NB4 (cell line): ENCODE data around the gene KCNJ5.

Source experiments
- DNase-seq: peaks from one replicate; pipeline ENCODE4 v3.0.0; 2010; ENCODE audit warnings: low read depth
- H3K4me3 ChIP-seq: one replicate; pipeline ENCODE4 v1.5.1; 2011; ENCODE audit warnings: mild to moderate bottlenecking, low read depth, low read length, moderate library complexity
- MYC ChIP-seq: IDR thresholded peaks from 2 replicates; pipeline ENCODE4 v1.6.1; 2011; ENCODE audit warnings: low read depth, low read length
- POLR2A ChIP-seq: IDR thresholded peaks from 2 replicates; pipeline ENCODE4 v1.6.1; 2011; ENCODE audit warnings: mild to moderate bottlenecking; ENCODE audit not compliant: insufficient read length; ENCODE audit errors: extremely low read depth
- TF ChIP-seq, protein P1 (sequence below): IDR thresholded peaks from one replicate; pipeline ENCODE4 v1.5.1; 2012; ENCODE audit warnings: low read depth, low read length
- TF ChIP-seq, protein P2 (sequence below): IDR thresholded peaks from 2 replicates; pipeline ENCODE4 v1.6.1; 2011; ENCODE audit warnings: low read depth, low read length

KCNJ5 gene

DNA sequence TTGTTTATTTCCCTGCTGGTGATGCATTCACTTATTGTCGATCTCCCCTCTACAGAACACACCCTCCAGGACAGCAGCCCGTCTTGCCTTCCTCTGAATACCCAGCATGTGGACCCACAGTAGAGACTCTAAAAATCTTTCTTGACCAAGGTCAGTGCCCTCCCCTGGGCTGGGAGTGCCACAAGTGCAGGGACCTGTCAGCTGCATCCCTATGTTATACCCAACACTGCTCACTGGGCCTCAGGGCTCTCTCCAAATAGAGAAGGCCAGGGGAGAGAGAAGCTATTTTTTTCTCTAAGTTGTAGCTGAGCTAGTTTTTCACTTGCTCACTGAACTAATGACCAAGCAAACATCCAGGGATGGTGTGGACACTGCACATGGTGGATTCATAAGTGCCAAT lies 33.8 kb upstream of the KCNJ5 start:
- H3K4me3 ChIP-seq, result no peak overlapping the region
- TF ChIP-seq MYC (no peak), POLR2A (no peak)
- TF ChIP-seq, protein P1, sequence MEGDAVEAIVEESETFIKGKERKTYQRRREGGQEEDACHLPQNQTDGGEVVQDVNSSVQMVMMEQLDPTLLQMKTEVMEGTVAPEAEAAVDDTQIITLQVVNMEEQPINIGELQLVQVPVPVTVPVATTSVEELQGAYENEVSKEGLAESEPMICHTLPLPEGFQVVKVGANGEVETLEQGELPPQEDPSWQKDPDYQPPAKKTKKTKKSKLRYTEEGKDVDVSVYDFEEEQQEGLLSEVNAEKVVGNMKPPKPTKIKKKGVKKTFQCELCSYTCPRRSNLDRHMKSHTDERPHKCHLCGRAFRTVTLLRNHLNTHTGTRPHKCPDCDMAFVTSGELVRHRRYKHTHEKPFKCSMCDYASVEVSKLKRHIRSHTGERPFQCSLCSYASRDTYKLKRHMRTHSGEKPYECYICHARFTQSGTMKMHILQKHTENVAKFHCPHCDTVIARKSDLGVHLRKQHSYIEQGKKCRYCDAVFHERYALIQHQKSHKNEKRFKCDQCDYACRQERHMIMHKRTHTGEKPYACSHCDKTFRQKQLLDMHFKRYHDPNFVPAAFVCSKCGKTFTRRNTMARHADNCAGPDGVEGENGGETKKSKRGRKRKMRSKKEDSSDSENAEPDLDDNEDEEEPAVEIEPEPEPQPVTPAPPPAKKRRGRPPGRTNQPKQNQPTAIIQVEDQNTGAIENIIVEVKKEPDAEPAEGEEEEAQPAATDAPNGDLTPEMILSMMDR, result no peak
- TF ChIP-seq, protein P2, sequence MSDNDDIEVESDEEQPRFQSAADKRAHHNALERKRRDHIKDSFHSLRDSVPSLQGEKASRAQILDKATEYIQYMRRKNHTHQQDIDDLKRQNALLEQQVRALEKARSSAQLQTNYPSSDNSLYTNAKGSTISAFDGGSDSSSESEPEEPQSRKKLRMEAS, result no peak
- DNase-seq, result no peak

DNA sequence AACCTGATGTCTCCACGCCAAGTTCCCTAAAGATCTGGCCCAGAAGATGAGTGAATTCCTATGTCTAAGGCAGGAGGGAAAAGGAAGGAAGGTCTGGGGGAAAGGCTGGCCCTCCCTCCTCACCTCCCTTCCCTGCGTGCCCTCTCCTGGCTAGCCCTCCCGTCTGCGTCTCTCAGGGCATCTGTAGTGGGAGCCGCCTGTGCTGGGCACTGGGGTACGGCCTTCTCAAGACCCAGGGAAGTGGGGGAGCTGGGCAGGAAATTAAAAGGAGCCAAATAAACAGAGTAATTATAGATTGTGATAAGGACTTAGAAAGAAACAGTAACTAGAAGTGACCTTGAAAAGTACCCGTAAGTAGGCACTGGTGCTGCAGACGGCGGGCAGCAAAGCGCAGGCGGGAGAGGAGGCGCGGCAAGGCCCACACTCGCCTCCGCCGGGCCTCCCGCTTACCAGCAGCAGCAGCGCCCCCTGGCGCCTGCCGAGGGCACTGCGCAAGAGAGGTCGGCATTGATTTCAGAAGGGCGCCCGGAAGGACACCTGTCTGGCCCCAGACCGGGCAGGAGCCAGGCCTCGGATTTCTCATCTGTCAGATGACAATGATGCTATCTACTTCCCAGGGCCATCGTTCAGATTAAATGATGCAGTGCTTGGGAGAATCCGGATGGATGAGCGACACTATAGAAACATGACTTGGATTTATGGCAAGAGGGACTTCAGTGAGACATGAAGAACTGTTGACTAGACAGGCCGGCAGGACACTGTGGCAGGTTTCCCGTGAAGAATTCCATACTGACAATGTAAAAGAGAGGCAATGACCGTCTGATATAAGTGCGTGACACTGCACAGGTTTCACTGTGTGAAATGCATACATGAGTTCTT lies 31.4 kb upstream of the KCNJ5 start:
- peak; percentile 58 for DNase-seq
- TF ChIP-seq, protein P1, result peak; percentile 76
- TF ChIP-seq POLR2A, result no peak
- H3K4me3 ChIP-seq, result no peak overlapping the region

DNA sequence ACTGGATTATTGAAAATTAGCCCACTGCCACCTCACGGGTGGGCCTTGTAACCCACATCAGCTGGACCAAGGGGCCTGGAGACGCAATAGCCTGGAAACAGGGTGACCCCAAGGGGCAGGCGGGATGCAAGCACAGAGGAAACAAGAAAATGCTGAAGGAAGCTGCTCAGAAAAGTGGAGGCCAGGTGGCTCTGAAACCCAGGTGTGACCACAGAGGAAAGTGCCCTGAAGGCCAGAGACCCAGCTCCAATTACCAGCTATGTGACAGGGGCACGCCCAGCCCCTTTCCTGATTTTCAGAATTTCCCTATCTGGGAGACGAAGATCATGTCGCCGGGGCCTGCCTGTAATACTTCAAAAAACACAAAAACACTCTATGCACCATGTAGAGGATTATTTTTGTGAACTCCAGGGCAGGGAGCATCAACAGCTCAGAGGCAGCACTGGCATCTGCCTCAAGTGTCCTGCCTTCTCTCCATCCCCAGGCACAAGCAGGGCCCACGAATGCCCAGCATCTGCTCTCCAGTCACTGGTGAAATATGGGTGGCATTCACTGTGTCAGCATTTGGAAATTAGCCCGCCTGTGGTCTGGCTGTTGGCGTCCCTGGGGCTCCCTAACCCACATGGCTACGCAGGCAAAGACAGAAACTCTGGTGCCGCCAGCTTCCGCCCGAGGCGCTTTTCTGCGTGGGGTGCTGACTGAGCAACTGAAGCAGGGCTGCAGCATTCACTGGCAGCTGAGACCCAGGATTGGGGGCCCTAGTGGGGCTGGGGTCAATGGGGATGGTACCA lies 30.4 kb upstream of the KCNJ5 start:
- H3K4me3 ChIP-seq, result no peak overlapping the region
- TF ChIP-seq, protein P1, result no peak
- TF ChIP-seq, protein P2, result no peak
- TF ChIP-seq POLR2A, result no peak
- no peak for TF ChIP-seq MYC
- DNase-seq, result no peak

DNA sequence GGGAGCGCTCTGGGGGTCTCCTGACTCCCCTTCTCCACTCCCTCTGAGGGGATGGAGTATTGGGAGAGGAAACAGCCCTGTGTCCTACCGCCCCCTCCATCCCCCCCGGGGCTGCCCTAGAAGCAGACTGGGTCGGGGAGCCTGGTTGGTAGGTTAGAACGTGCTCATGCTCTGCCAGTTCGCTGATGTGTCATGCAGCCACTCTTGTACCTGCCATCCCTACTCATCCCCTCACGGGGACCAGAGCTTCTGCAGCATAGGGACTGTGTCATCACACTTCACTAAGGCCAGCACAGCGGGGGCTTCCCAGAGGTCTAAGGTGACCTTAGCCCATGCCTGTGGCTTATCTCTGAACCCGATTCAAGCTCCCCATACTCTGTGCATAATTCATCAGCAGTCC lies 28.8 kb upstream of the KCNJ5 start:
- no peak overlapping the region for H3K4me3 ChIP-seq
- DNase-seq, result no peak
- TF ChIP-seq, protein P2, result no peak
- TF ChIP-seq MYC (no peak), POLR2A (no peak)
- TF ChIP-seq, protein P1, result no peak

DNA sequence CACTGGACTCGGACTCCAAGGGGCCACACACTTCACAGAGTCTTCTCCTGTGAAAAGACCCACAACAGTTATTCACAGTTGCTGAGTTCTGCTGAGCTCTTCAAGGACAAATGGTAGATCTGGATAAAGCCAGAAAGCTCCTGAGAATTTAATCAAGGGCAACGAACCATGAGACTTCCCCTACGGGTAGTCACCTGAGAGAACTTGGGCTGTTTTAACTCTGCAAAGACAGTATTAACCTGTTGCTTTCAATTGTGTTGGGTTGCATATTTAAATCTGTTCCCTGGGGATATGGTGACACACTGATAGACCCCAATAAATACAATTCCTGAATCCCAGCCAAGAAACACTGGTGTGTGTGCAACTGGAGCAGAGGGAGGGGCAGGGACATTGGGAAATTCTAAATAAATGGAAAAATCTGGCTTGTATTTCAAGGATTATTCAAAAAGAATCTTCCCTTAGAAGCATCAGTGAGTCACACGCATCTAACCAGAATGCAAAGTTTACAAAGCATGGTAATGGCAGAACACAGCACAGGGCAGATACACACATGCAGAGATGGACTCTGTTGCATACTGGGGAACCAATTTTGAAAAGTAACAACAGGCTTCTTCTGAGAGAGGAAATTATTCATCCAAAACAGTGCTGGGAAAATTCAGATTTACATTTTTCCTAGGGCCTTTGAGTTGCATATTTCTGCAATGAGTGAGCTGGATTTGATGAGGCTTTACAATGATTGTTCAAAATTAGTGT lies 28.1 kb upstream of the KCNJ5 start:
- TF ChIP-seq MYC (no peak), POLR2A (no peak)
- TF ChIP-seq, protein P2, result no peak
- TF ChIP-seq, protein P1, result no peak
- H3K4me3 ChIP-seq, result no peak overlapping the region
- DNase-seq, result no peak
